GM12878 (cell line): ENCODE data around the gene EIF5A. TPM values are rescaled to one million over a fixed set of nuclear protein-coding genes. Genes with fewer than 3 reads are reported as not detected.
A peak's percentile ranks its signal among the peaks of the same experiment; 100 is the strongest.

Experiments used
- ATAC-seq: fragments of 200-7000 bp; cut with Tn5 transposase; 3 replicates; pipeline ENCODE4 v1.9.1; 2020; ENCODE audit warnings: mild to moderate bottlenecking, moderate library complexity
- BruUV-seq: library from RNA; stranded (reverse); fragments of 400-500 nt; replicated peaks from 2 replicates; lab custom pipeline; 2021; lab: Mats Ljungman, UMichigan
- CTCF ChIA-PET: fragments of 300-600 bp; sonication (Branson Sonifier 250); formaldehyde crosslinking; extraction: SDS; loops from one replicate; lab custom pipeline; 2021; ENCODE audit warnings: inconsistent platforms; lab: Yijun Ruan, JAX
- POLR2A ChIA-PET: fragments of 350-600 bp; formaldehyde crosslinking; extraction: SDS; loops from one replicate; lab custom pipeline; 2021; ENCODE audit warnings: inconsistent platforms; lab: Charles Lee
- RAD21 ChIA-PET: fragments of 300-600 bp; sonication (Branson Sonifier 250); formaldehyde crosslinking; loops from one replicate; lab custom pipeline; 2023; ENCODE audit warnings: antibody characterized with exemption; ENCODE audit not compliant: unreplicated experiment; lab: Charles Lee
- SMC1A ChIA-PET: fragments of 300-600 bp; sonication (Branson Sonifier 250); formaldehyde crosslinking; loops from one replicate; lab custom pipeline; 2023; ENCODE audit not compliant: unreplicated experiment, uncharacterized antibody; lab: Charles Lee
- DNase-seq: peaks from one replicate; pipeline ENCODE4 v3.0.0-alpha.2; 2011; ENCODE audit warnings: low read depth, low spot score
- FAIRE-seq: peaks from 3 replicates; lab custom pipeline; 2011; peaks lifted over from hg19 to GRCh38; lab: Jason Lieb, UNC
- H2AFZ ChIP-seq: 2 replicates; pipeline ENCODE4 v1.6.0; 2011; ENCODE audit warnings: low read depth, low read length, control low read depth; ENCODE audit not compliant: control insufficient read depth
- H3K27ac ChIP-seq: 2 replicates; pipeline ENCODE4 v1.5.1; 2011; ENCODE audit warnings: control low read depth; ENCODE audit not compliant: control insufficient read depth, insufficient read depth
- H3K27me3 ChIP-seq, 2 experiments: replicated peaks in 1 of 2; 2 replicates each; pipeline versions ENCODE4 v1.6.0 to v1.6.1; 2011; ENCODE audit warnings: low read length in 1 of 2; ENCODE audit not compliant: control insufficient read depth in 2 of 2, insufficient read depth in 2 of 2
- H3K36me3 ChIP-seq, 2 experiments: 2 replicates each; pipeline ENCODE4 v1.5.1; 2011; ENCODE audit warnings: low read length in 1 of 2; ENCODE audit not compliant: control insufficient read depth in 2 of 2, insufficient read depth in 2 of 2
- H3K4me1 ChIP-seq: 2 replicates; pipeline ENCODE4 v1.6.1; 2011; ENCODE audit warnings: mild to moderate bottlenecking, low read length, moderate library complexity, mixed read lengths; ENCODE audit not compliant: control insufficient read depth, insufficient read depth
- H3K4me2 ChIP-seq: 2 replicates; pipeline ENCODE4 v1.6.0; 2011; ENCODE audit warnings: control low read depth; ENCODE audit not compliant: control insufficient read depth, insufficient read depth
- H3K4me3 ChIP-seq: fragments of 200-600 bp; sonication (generic); 2 replicates; pipeline ENCODE4 v1.5.1; 2016
- H3K79me2 ChIP-seq: 2 replicates; pipeline ENCODE4 v1.6.0; 2011; ENCODE audit warnings: low read length; ENCODE audit not compliant: control insufficient read depth, insufficient read depth
- H3K9ac ChIP-seq: 2 replicates; pipeline ENCODE4 v1.8.0; 2011; ENCODE audit warnings: low read length, control low read depth, mixed read lengths; ENCODE audit not compliant: control insufficient read depth, insufficient read depth
- H3K9me3 ChIP-seq: replicated peaks from 3 replicates; pipeline ENCODE4 v1.5.1; 2011; ENCODE audit warnings: mild to moderate bottlenecking, low read length; ENCODE audit not compliant: control insufficient read depth, insufficient read depth
- H4K20me1 ChIP-seq: 2 replicates; pipeline ENCODE4 v1.6.0; 2011; ENCODE audit not compliant: control insufficient read depth, insufficient read depth
- CEBPB ChIP-seq, 2 experiments: fragments of 150-350 bp in 1 of 2; IDR thresholded peaks; 2 replicates each; pipeline ENCODE4 v1.6.1; 2012 to 2014; ENCODE audit warnings: low read depth in 2 of 2, low read length in 2 of 2, borderline replicate concordance in 1 of 2, inconsistent platforms in 1 of 2
- ELK1 ChIP-seq: IDR thresholded peaks from 2 replicates; pipeline ENCODE4 v1.6.1; 2012; ENCODE audit warnings: low read depth, low read length, improper control_type of control experiment
- MAX ChIP-seq: IDR thresholded peaks from 2 replicates; pipeline ENCODE4 v1.6.1; 2012; ENCODE audit warnings: low read depth, low read length, improper control_type of control experiment
- MEF2B ChIP-seq: fragments of 450-650 bp; IDR thresholded peaks from 2 replicates; pipeline ENCODE4 v1.6.1; 2018; ENCODE audit warnings: mild to moderate bottlenecking, moderate library complexity; ENCODE audit not compliant: partially characterized antibody, poor library complexity, severe bottlenecking
- MYB ChIP-seq: fragments of 150-350 bp; IDR thresholded peaks from 2 replicates; pipeline ENCODE4 v1.6.1; 2014; ENCODE audit warnings: mild to moderate bottlenecking, low read depth, low read length, borderline replicate concordance
- PKNOX1 ChIP-seq: fragments of 450-650 bp; IDR thresholded peaks from 2 replicates; pipeline ENCODE4 v1.6.1; 2016; ENCODE audit warnings: mild to moderate bottlenecking
- POLR2A ChIP-seq: IDR thresholded peaks from 2 replicates; pipeline ENCODE4 v1.6.1; 2011; ENCODE audit warnings: low read depth, mild to moderate bottlenecking, low read length
- RAD21 ChIP-seq: IDR thresholded peaks from 2 replicates; pipeline ENCODE4 v1.6.1; 2011; ENCODE audit warnings: mild to moderate bottlenecking, low read depth, low read length, moderate library complexity; ENCODE audit not compliant: insufficient read depth
- RCOR1 ChIP-seq: conservative IDR thresholded peaks from 2 replicates; pipeline ENCODE4 v1.6.1; 2012; ENCODE audit warnings: low read depth, low read length, improper control_type of control experiment
- SIX5 ChIP-seq: IDR thresholded peaks from 2 replicates; pipeline ENCODE4 v1.6.1; 2011; ENCODE audit warnings: mild to moderate bottlenecking, low read depth, low read length, moderate library complexity; ENCODE audit not compliant: severe bottlenecking
- SMAD1 ChIP-seq: fragments of 450-650 bp; IDR thresholded peaks from 2 replicates; pipeline ENCODE4 v1.6.1; 2018; ENCODE audit warnings: mild to moderate bottlenecking, low read depth; ENCODE audit not compliant: partially characterized antibody
- SMC3 ChIP-seq: IDR thresholded peaks from 2 replicates; pipeline ENCODE4 v1.6.1; 2011; ENCODE audit warnings: low read length, improper control_type of control experiment, borderline replicate concordance
- ZNF207 ChIP-seq: fragments of 450-650 bp; IDR thresholded peaks from 2 replicates; pipeline ENCODE4 v1.6.1; 2014; ENCODE audit warnings: antibody characterized with exemption, mild to moderate bottlenecking, borderline replicate concordance
- ZNF24 ChIP-seq: fragments of 450-650 bp; IDR thresholded peaks from 2 replicates; pipeline ENCODE4 v1.6.1; 2017; ENCODE audit warnings: antibody characterized with exemption, mild to moderate bottlenecking
- ZNF384 ChIP-seq: IDR thresholded peaks from 2 replicates; pipeline ENCODE4 v1.6.1; 2012; ENCODE audit warnings: low read depth, mild to moderate bottlenecking, low read length, improper control_type of control experiment, borderline replicate concordance
- WGBS: methylation state at CpG from one replicate; pipeline ENCODE4 v1.1.6; 2016; ENCODE audit warnings: low lambda C conversion rate; ENCODE audit not compliant: insufficient replicate concordance, insufficient coverage; ENCODE audit errors: missing lambda C conversion rate; 5-methylcytosine and 5-hydroxymethylcytosine counted together
- in situ Hi-C: fragments of 300-500 bp; cut with MboI; formaldehyde crosslinking; loops from 9 replicates; pipeline ENCODE4 v1.14.3; 2018; ENCODE audit warnings: mixed read lengths
- intact Hi-C: fragments of 100-400 bp; cut with micrococcal nuclease; formaldehyde crosslinking; loops from one replicate; pipeline ENCODE4 v1.14.2; 2022; ENCODE audit not compliant: unreplicated experiment
- polyA plus RNA-seq, 11 experiments: library from polyadenylated mRNA; depleted of rRNA in 4 of 11; unstranded in 6 of 11; stranded (reverse) in 5 of 11; fragments of >200 nt; fragmentation: Nextera tagmentation in 4 of 11; fragmentation: Illumina TruSeq in 1 of 11; extraction: Ambion mirVana in 4 of 11; extraction: Trizol in 1 of 11; gene quantifications; 1 replicate in 1 of 11; 2 replicates in 10 of 11; pipeline versions ENCODE4 v1.2.1 to v1.2.3, GENCODE V29; 2011 to 2016; ENCODE audit warnings: inconsistent platforms in 2 of 11, missing spikeins in 2 of 11, low read depth in 1 of 11
- total RNA-seq, 4 experiments: library from RNA; depleted of rRNA in 3 of 4; stranded (reverse); fragments of >200 nt in 3 of 4; fragmentation: Illumina TruSeq in 1 of 4; extraction: Trizol in 1 of 4; gene quantifications; 2 replicates each; pipeline versions ENCODE4 v1.2.1 to v1.2.3, GENCODE V29; 2013 to 2021

The EIF5A gene
- total and polyA plus RNA-seq, 10 of the 15 experiments (the other 5 are each of a cell fraction or from before 2014, with no cell fraction given), result 26.5 to 1,792 (median 944) TPM

- Histone ChIP-seq H4K20me1 (no peaks in the 10 kb centered on the region), H3K36me3 (peaks cover 0 to 21% of the 10 kb centered on the region in 2 experiments; a peak in 2 of 4 replicates), H3K4me1 (peaks cover 27% of the 10 kb centered on the region), H3K79me2 (peaks cover 30% of the 10 kb centered on the region), H3K27me3 (no peaks in the 10 kb centered on the region), H3K9ac (peak within 1 kb of the TSS; percentile 99), H3K4me2 (peak within 1 kb of the TSS; percentile 97), H3K27ac (peak within 1 kb of the TSS; percentile 99), H3K9me3 (no peaks in the 10 kb centered on the region), H2AFZ (peak within 1 kb of the TSS; percentile 73), H3K4me3 (peak within 1 kb of the TSS; percentile 96)
- POLR2A ChIA-PET, result interaction anchor here (0.5 to 3.9 kb wide), 28 partner anchors 9 to 1606 kb away, joined by 3 to 52 read pairs (median 4); partner anchors contain the start of genes ACADVL, DLG4, FXR2 and GPS2
- SMC1A ChIA-PET, result interaction anchor here (0.9 to 4.5 kb wide), 15 partner anchors 8 to 290 kb away, joined by 3 to 33 read pairs (median 5); partner anchors contain the start of genes CTDNEP1, GABARAP, GPS2 and KCTD11
- peak; percentile 90 for FAIRE-seq
- DNase-seq, result no peak
- in situ Hi-C loops (no loop called here), intact Hi-C loops (no loop called here)
- 1% methylated on average over 15 of the region's 17 CpGs for WGBS
- ATAC-seq, result peak; percentile 93
- RAD21 ChIA-PET, result interaction anchor here (0.7 to 5.2 kb wide), 19 partner anchors 8 to 350 kb away, joined by 3 to 45 read pairs (median 5); partner anchors contain the start of genes FXR2, GABARAP, KCTD11 and PLSCR3
- CTCF ChIA-PET, result interaction anchor here (0.7 to 3.8 kb wide), 18 partner anchors 9 to 351 kb away, joined by 3 to 46 read pairs (median 6); partner anchors contain the start of genes NEURL4, SENP3, TMEM102 and TMEM256
- BruUV-seq, result TSS peak; percentile 87
- TF ChIP-seq ZNF24 (no peak), RCOR1 (no peak), ELK1 (no peak), ZNF207 (0 out of 2 replicates have a peak, but pooled peaks have one; percentile 30), ZNF384 (0 out of 2 replicates have a peak, but pooled peaks have one; percentile 3), SMAD1 (no peak), MYB (no peak), MAX (no peak), SIX5 (no peak), POLR2A (peak; percentile 45), PKNOX1 (no peak), CEBPB (IDR thresholded peaks at IDR 0.05; ENCODE audit: borderline replicate concordance in 1 of 2, low read depth in 2 of 2, low read length in 2 of 2) (no peak), RAD21 (no peak), MEF2B (peak; percentile 90), SMC3 (no peak)
Measured at GRCh38 chr17:7336240-7337175, 29.1 kb downstream of the EIF5A start, which contains the start of gene ACAP1. ACAP1 (plus strand) TSS chr17:7336529; CDS start chr17:7336735, 206 bp downstream.
